ENCODE measurements around the gene SUGP2. TPM values are rescaled to one million over a fixed set of nuclear protein-coding genes. Genes with fewer than 3 reads are reported as not detected.

The SUGP2 gene
- total RNA-seq, 4 donors from 2014 or later: 18.6 to 57.4 (median 35.2) TPM

GRCh38 chr19:18999016-18999758 is 34.1 kb downstream of the SUGP2 start:
- no peak for ATAC-seq
- TF ChIP-seq EP300 (IDR thresholded peaks at IDR 0.05) (no peak), POLR2AphosphoS5 (IDR thresholded peaks at IDR 0.05) (no peak), POLR2A (IDR thresholded peaks at IDR 0.05) (no peak)
- TF ChIP-seq, protein P1, sequence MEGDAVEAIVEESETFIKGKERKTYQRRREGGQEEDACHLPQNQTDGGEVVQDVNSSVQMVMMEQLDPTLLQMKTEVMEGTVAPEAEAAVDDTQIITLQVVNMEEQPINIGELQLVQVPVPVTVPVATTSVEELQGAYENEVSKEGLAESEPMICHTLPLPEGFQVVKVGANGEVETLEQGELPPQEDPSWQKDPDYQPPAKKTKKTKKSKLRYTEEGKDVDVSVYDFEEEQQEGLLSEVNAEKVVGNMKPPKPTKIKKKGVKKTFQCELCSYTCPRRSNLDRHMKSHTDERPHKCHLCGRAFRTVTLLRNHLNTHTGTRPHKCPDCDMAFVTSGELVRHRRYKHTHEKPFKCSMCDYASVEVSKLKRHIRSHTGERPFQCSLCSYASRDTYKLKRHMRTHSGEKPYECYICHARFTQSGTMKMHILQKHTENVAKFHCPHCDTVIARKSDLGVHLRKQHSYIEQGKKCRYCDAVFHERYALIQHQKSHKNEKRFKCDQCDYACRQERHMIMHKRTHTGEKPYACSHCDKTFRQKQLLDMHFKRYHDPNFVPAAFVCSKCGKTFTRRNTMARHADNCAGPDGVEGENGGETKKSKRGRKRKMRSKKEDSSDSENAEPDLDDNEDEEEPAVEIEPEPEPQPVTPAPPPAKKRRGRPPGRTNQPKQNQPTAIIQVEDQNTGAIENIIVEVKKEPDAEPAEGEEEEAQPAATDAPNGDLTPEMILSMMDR (IDR thresholded peaks at IDR 0.05): no peak
- Histone ChIP-seq H3K9me3 (no peaks in the 10 kb centered on the region), H3K27ac (no peak overlapping the region), H3K36me3 (peaks cover 0 to 98% of the 10 kb centered on the region in 2 donors), H3K4me3 (no peak overlapping the region), H3K4me1 (peaks cover 0 to 28% (median 0%) of the 10 kb centered on the region in 3 donors), H3K27me3 (no peaks in the 10 kb centered on the region)
- WGBS, 2 donors (ENCODE audit: low coverage in 1 of 2): 20% methylated on average over 3 of the region's 14 CpGs; no CpG with 5 or more reads in 1 of the 2 donors

DNA sequence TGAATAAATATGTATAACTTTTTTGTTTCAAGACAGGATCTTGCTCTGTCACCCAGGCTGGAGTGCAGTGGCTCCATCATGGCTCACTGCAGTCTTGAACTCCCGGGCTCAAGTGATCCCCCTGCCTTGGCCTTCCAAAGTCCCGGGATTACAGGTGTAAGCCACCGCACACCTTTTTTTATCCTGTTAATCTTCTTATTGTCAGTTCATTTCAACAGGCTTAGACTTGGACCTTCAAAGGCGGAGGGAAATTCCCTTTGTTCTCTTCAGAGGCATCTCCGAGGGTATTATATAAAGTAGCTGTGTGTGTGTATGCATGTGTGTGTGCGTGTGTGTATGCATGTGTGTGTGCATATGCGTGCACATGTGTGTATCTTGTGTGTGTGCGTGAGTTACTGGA is 35.0 kb downstream of the SUGP2 start:
- Histone ChIP-seq H3K36me3 (peaks cover 0 to 98% of the 10 kb centered on the region in 2 donors), H3K4me1 (peaks cover 0 to 28% (median 0%) of the 10 kb centered on the region in 3 donors), H3K27me3 (no peaks in the 10 kb centered on the region), H3K4me3 (no peak overlapping the region), H3K27ac (no peak overlapping the region), H3K9me3 (no peaks in the 10 kb centered on the region)
- 73 to 89% methylated on average over 3 to 8 of the region's 8 CpGs for WGBS, 2 donors (ENCODE audit: low coverage in 1 of 2)
- ATAC-seq: no peak
- TF ChIP-seq EP300 (IDR thresholded peaks at IDR 0.05) (no peak), POLR2A (IDR thresholded peaks at IDR 0.05) (no peak), POLR2AphosphoS5 (IDR thresholded peaks at IDR 0.05) (no peak)
- TF ChIP-seq, protein P1 (IDR thresholded peaks at IDR 0.05): no peak

GRCh38 chr19:18996796-18997394 is 36.4 kb downstream of the SUGP2 start:
- Histone ChIP-seq H3K27me3 (no peaks in the 10 kb centered on the region), H3K4me1 (peaks cover 0 to 28% (median 0%) of the 10 kb centered on the region in 3 donors), H3K36me3 (peaks cover 0 to 100% of the 10 kb centered on the region in 2 donors), H3K4me3 (no peak overlapping the region), H3K9me3 (no peaks in the 10 kb centered on the region), H3K27ac (no peak overlapping the region)
- WGBS, 2 donors (ENCODE audit: low coverage in 1 of 2): no CpG with 5 or more reads among the region's 6 CpGs
- TF ChIP-seq, protein P1 (IDR thresholded peaks at IDR 0.05): no peak
- no peak for TF ChIP-seq EP300 (IDR thresholded peaks at IDR 0.05)
- no peak for TF ChIP-seq POLR2AphosphoS5 (IDR thresholded peaks at IDR 0.05)
- TF ChIP-seq POLR2A (IDR thresholded peaks at IDR 0.05): no peak
- ATAC-seq: no peak

DNA sequence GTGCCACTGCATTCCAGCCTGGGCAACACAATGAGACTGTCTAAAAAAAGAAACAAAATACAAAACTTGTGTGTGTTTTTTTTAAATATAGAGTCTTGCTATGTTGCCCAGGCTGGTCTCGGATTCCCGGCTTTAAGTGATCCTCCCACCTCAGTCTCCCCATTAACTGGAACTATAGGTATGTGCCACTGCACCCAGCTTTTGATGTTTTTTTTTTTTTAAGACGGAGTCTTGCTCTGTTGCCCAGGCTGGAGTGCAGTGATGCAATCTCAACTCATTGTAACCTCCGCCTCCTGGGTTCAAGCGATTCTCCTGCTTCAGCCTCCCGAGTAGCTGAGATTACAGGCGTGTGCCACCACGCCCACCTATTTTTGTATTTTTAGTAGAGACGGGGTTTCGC is 37.0 kb downstream of the SUGP2 start:
- TF ChIP-seq POLR2A (IDR thresholded peaks at IDR 0.05): no peak
- TF ChIP-seq, protein P1 (IDR thresholded peaks at IDR 0.05): no peak
- TF ChIP-seq EP300 (IDR thresholded peaks at IDR 0.05): no peak
- TF ChIP-seq POLR2AphosphoS5 (IDR thresholded peaks at IDR 0.05): no peak
- no peak overlapping the region for H3K27ac ChIP-seq
- H3K9me3 ChIP-seq: no peaks in the 10 kb centered on the region
- H3K27me3 ChIP-seq: no peaks in the 10 kb centered on the region
- peaks cover 0 to 28% (median 0%) of the 10 kb centered on the region in 3 donors for H3K4me1 ChIP-seq
- no peak for ATAC-seq
- H3K36me3 ChIP-seq: peaks cover 0 to 100% of the 10 kb centered on the region in 2 donors
- no peak overlapping the region for H3K4me3 ChIP-seq
- 87 to 93% methylated on average over 4 to 7 of the region's 10 CpGs for WGBS, 2 donors (ENCODE audit: low coverage in 1 of 2)
